HG03095 (cell line): ENCODE measurements around the gene HERPUD1.

Experiments
- ATAC-seq: cut with Tn5 transposase; IDR thresholded peaks from one replicate; pipeline ENCODE4 v1.9.1; 2021; ENCODE audit warnings: moderate library complexity; ENCODE audit not compliant: unreplicated experiment

The HERPUD1 gene

DNA sequence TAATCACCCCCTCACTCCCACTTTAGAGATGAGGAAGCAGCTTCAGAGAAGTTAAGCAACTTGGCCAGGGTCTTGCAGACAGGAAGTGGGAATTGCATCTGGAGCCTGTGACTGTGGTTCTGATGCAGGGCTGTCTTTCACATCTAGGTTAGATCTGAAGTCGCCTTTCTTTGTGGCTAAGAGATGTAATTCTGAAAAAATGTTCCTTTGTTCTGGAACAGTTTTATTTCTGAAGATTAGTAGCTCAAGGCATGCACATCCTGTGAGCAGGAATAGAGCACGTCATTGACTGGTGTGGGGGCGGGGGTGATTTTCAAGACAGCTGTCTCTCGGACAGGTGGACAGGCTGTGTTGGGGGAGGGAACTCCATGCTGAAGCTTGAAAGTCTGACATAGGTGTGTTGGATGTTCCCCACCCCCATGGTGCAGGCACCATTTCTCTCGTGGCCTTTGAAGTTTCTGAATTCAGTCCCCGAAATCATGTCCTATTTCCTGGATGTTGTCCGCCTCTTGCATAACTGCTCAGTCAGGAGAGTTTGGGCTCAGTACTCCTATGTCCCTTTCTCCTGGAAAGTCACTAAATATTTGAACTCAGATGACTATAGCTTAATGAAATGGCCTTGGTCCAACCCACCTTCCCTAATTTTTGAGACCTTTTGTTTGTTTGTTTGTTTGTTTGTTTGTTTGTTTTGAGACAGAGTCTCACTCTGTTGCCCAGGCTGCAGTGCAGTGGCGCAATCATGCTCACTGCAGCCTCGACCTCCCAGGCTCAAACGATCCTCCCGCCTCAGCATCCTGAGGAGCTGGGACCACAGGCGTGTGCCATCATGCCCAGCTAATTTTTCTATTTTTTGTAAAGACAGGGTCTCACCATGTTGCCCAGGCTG is 21.0 kb upstream of the HERPUD1 start:
- ATAC-seq, result no peak

DNA sequence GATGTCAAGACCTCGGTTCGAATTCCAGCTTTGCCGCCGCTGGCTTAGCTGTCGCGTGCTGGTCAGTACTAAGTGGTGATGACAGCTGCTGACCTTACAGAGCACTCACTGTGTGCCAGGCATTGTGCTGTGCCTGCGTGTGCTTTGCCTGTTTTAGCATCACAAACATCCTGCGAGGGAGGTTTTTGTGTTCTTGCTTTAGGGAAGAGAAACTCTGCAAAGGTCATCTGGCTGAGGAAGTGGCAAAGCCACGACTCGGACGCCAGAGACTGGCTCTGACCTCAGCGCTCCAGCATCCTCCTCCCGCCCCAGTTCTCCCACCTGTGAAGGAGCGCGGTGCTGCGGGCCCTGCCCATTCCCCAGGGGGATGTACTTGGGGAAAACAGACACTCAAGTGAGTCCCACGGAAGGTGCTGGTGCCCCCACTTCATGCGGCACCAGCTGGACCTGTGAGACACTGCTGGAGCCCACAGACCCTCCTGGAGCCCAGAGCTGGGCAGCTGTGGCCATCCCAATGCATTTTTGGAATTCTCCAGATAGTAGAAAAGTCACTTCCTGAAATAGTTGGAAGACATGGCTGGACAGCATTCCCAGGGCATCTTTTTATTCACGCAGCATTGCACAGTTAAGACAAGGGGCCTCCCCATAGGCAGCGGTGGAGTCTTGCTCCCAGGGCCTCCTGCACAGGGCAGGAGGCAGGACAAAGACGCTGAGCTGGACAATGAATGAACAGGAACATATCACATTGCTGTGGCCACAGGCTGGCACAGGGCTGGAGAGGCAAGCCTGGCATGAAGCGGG is 20.0 kb upstream of the HERPUD1 start:
- ATAC-seq, result peak; percentile 60

DNA sequence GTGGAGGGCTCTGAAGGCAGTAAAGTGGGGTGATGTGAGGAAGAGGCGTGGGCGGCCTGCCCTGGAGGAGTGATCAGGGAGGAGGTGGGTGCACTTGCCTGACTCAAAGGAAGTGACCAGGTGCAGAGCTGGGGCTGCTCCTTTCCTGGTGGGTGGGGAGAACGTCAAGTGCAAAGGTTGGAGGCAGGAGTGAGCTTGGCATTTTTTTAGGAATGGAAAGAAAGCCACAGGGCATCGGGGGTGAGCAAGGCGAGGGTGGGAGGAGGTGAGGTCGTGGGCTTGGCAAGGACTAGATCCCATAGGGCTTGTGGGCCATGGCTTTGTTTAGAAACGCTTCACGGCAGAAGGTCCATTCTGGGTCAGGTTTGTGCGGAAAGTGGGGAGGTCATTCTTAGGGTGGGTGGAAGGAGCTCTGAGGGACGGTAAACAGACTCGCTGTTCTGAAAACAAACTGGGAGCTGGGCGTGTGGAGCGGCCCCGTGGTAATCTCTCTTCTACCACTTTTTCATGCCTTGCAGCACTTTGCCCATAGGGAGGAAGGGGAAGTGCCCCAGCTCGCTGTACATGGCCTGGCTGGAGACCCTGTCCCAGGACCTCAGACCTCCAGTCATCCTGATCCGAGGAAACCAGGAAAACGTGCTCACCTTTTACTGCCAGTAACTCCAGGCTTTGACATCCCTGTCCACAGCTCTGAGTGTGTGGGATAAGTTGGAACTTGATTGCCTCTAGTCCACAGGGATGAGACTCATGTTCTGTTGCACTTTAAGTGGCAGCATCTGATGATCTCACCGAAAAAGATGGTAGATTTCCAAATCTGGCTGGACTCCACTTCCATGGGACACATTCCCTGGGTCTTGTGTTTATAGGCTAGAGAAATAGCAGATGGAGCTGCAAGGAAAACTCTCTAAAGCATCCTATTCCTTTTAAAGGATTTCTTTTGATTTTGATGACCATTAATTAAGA is 18.9 kb upstream of the HERPUD1 start:
- no peak for ATAC-seq

DNA sequence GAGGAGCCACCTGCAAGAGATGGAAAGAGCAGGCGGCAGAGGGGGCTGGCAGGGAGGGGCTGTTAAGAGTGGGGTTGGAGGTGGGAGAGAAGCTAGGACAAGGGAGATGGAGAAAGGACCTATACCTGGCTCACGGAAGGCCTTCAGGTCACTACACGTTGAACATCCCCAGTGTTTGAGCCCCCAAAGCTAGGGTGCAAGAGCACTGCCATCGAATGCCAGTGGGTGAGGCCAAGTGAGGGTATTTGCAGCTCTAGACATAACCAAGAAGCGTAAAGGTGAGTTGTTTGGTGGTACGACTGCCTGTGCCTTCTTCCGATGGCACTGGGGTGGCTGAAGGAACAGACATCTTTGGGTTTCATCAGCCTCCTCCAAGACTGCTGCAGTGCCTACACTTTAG is 17.0 kb upstream of the HERPUD1 start:
- no peak for ATAC-seq

DNA sequence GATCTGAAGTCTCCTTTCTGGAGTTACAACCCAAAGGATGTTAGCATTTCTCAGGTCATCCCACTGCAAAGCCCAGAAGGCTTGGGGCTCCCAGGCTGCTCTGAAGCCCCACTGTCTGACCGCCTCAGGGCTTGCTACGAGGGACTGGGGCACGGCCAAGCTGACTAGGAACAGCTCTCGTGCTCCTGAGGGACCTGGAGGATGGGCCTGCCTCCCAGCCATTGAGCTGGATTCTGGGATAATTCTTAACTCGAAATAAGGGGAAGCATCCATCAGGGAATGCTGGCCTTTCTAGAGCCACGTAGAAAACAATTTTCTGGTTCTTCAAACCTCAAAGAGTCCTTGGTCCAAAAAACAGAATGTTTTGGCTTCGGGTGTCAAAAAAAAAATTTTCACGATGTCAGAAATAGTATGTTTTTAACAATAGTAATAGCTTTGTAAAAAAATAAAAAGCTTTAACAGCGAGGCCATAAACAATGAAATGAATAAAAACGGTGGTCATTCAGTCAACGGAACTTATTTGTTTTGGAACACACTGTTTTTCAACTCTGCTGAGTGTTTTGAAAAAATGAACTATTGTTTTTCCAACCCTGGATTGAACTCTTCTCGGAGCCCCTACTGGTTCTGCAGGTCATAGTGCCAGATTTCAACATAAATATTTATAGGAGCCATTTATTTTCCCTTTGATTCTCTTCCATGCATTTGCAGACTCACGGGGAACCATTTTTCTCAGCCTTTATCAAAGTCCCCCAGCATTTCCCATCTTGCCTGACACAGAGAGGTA is 16.4 kb upstream of the HERPUD1 start:
- ATAC-seq, result no peak

DNA sequence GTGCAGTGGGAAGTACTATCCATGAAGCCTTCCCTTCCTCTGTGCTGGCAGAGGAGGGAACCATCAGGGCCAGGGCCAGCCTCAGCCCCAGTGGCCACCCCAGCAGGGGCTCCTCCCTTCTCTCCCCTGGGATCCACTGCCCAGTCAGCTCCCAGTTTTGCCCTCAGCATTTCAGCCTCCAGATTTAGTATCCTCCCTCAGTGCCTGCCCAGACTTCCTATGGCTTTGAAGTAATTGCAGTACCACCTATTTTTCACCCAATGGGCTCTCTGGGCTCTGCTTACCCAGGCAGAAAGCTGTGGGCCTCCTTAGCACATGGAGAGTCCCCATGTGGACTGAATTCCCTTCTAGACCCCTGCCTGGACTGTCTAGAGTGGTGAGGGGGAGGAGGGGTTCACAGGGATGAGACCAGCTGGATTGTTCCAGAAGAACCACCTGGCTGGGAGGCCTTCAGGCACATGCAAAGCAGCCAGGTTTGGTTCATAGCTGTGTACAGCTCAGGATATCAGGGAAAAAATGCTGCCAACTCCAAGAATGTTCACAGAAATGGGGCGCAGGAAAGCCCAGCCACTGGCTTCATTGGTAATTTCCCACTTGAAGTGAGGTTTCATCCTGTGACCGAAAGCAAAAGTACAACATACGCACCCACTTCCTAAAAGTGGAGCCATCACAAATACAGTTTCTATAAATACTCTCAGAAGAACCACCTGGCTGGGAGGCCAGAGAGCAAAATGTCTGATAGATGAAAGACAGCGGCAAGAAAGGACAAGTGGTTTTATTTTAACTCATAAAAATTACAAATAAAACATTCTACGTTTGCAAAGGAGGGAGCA is 15.2 kb upstream of the HERPUD1 start:
- peak; percentile 68 for ATAC-seq

DNA sequence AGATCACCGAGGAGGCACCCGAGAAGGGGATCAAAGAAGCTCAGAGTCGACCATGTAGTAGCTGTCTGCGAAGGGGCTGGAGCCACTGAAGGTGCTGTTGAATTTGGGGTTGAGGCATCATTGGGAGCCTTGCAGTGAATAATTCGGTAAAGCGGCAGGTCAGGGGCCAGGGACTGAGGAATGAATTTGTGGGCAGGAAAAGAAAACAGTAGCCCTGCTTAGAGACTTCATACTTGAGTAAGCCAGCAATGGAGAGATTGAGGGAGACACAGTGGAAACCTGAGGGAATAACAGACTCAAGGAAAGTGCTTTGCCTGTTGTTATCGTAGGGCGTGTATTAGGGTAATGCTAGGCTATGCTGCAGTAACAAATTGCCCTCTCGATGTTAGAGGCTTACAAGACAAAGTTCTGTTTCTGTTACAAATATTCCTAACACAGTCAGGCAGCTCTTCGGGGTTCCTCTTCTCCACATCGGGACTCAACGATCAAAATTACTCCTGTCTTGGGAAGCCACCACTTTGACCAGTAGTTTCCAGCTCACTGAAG is 13.4 kb upstream of the HERPUD1 start:
- no peak for ATAC-seq

DNA sequence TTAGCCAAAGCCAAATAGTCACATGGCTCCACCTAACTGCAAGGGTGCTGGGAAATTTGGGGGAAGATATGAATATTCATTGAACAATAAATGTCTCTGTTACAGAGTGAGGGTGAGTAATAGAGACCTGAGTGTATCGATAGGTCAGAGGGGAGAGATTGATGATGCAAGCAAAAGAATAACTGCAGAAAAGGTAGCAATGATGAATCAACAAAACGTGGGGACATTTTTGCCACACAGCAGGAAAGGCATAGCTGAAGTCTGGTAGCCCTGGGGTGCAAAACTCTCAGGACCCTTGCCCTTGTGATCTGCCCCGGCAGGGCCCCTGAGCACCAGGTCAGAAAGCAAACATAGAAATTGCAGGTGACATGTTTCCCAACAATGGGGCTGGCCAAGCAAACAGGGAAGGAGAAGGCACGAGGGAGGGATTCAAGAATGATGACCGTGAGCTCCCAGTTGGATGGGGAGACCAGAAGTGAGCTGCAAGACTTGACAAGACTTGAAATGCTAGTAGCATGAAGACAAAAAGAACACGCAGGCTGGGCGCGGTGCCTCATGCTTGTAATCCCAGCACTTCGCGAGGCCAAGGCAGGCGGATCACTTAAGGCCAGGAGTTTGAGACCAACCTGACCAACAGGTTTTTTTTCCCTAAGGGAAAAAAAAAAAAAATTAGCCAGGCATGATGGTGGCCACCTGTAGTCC is 12.7 kb upstream of the HERPUD1 start:
- ATAC-seq, result no peak

DNA sequence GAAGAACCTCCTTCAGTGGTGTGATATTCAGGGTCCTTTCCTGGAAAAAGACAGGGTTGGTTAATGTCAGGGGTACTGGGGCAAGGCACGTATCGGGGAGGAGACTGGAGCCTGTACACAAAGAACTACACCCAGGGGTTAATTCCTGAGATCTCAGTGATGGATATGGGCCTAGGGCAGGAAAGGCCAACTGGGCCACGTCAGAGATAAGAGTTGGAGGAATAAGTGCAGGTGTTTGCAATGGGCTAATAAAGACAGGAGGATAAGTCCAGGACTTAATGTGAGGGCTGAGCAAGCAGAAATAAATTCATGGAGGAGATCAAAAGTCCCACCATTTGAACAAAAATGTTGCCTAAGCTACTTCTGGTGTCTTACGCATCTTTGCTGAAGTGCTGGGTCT is 10.4 kb upstream of the HERPUD1 start:
- ATAC-seq, result no peak

DNA sequence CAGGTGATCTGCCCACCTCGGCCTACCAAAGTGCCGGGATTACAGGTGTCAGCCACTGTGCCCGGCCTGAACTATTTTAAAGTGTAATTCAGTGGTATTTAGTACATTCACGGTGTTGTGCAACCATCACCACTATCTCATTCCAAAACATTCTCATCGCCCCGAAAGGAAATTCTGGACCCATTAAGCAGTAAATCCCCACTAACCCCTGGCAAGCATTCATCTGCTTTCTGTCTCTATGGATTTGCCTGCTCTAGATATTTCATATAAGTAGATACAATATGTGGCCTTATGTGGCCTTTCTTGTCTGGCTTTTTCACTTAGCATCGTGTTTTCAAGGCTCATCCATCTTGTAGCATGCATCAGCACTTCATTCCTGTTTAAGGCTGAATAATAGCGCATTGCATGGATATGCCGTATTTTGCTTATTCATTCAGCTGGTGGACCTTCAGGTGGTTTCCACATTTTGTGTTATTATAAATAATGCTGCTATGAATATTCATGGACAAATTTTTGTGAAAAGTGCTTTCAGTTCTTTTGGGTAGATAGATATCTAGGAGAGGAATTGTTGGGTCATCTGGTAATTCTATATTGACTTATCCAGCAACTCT is 8.4 kb upstream of the HERPUD1 start:
- ATAC-seq, result no peak

DNA sequence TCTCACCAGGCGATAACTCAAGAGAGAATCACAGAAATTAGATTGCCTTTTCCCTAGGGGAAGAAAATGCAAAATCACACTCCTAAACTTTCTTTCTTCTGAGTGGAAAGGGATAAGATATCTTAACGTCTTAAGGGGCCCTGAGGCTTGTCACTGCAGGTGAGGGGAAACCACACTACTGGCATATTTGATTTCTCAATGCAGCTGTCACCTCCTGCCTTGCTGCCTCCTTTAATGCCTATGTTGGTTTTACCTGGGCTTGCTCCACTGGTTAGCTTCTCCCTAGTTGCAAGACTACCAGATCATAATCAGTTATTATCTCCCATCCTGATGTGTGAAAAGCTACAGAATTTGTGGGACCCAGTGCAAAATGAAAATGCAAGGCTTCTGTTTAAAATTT is 4.5 kb upstream of the HERPUD1 start:
- no peak for ATAC-seq

DNA sequence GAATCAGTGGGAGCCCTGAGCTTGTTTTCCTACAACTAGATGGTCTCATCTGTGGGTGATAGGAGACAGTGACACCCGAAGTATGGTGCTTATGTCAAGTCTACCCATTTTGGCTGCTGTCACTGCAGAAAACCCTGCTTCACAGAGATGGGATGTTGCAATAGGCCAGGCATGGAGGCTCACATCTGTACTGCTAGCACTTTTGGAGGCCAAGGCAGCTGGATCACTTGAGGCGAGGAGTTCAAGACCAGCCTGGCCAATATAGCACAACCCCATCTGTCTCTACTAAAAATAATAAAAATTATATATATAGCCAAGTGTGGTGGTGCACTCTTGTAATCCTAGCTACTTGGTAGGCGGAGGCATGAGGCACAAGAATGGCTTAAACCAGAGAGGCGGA is 2.3 kb upstream of the HERPUD1 start:
- no peak for ATAC-seq

DNA sequence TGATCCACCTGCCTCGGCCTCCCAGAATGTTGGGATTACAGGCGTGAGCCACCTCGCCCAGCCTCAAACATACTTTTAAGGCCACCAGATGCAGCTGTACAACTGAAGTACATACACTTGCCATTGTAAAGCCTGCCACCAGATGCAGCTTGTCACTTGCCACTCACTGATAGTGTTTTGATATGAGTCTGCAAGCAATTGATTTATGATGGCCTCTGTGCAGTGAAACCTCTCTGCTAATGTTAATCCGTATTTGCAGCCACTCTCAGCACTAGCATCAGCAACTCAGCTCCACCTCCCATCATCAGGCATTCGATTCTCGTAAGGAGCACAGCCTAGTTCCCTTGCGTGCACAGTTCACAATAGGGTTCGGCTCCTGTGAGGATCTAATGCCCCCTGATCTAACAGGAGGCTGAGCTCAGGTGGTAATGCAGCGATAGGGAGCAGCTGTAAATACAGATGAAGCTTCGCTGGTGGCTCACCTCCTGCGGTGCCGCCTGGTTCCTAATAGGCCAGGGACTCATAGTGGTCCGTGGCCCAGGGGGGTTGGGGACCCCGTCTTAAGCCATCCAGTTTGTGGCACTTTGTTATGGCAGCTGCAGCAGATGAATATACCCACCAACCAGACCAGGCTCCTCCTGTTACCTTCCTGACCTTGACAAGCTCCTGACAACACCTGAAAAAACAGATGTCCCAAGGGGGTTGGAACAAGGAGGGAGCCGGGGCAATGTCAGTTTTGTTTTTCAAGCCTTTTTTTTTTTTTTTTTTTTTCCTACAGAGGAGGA is 1.3 kb upstream of the HERPUD1 start:
- ATAC-seq, result no peak

DNA sequence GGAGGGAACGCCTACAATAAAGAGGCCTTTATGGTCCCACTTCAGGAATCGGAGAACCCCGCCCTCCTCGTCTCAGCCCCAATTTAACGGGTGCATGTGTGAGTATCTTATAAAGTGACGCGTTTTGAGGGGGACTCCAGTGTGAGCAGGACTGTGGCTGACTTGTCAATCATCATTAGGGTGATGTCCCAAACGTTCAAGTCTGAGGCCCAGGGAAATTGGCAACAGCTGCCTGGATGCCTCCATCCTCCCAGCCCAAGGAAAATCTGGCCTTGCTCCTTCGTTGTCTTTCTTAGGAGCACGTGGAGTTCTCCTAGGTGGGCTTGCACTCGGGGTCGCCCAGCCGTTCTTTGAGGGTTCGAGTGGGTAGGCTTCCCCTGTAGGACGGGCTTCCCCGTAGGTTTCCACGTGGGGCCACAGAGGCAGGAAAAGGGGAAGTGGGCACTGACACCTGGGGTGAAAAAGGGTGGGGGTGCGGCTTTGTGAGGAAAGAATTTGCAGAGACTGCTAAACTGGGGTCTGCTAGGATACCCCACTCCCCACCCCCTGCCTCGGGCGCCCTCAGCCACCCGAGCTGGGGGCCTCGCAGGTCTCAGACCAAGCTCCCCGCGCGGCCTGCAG is 561 bp upstream of the HERPUD1 start:
- peak; percentile 29 for ATAC-seq

DNA sequence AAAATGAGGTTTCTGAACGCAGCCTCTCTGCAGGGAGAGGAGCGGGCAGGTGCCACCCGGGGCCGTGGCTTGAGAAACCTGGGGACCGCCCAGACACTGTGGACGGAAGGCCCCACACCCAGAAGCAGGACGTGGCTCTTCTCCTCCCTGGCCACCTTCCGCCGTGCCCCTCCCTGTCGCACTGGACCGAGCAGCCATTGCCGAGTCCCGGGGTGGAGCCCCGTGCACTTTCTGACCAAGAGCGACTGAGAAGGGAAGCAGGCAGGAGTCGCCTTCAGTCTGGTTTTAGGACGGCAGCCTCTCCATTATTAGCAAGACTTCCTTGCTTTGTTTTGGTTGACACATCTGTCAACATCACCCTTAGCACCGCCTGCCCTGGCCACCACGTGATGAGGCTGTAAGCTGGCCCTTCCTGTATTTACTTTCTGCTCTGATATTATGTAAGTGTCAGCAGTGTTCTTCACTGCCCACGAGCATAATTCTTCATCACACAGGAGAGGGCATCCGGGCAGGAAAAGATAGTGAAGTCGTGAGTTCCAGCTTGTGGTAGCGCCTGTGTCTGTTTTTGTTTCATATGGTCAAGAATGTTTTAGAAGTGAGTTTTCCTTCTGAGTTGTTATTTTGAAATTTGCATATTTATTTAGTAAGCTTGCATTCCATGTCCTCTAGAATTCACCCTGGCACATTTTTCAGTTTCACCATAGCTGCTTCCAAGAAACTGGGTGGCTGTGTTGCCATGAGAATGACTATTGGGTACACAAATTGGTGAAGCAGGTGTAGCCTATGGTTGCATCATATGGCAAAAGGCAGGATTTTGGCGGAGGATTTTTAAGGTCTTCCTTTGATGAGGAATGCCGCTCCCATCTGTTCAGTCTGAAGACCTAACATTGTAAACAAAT is 1.0 kb downstream of the HERPUD1 start:
- no peak for ATAC-seq
